Activated CD4-positive, alpha-beta memory T cell treated with anti-CD3 and anti-CD28 coated beads for 36 hours (primary cell): ENCODE results near the gene S100P. TPM values are rescaled to one million over a fixed set of nuclear protein-coding genes. Genes with fewer than 3 reads are reported as not detected.

Experiments used
- CTCF ChIA-PET: fragments of 350-600 bp; sonication (Branson Sonifier 250); formaldehyde crosslinking; loops from one replicate; lab custom pipeline; 2021; ENCODE audit warnings: antibody characterized with exemption, inconsistent platforms; lab: Charles Lee
- POLR2A ChIA-PET: fragments of 350-600 bp; sonication (Branson Sonifier 250); formaldehyde crosslinking; loops from one replicate; lab custom pipeline; 2021; ENCODE audit warnings: antibody characterized with exemption; lab: Charles Lee
- DNase-seq: peaks from one replicate; pipeline ENCODE4 v3.0.0-alpha.2; 2020
- H3K27ac Mint-ChIP-seq: one replicate; pipeline ENCODE4 v1.8.0; 2021; ENCODE audit warnings: mixed read lengths
- H3K27me3 Mint-ChIP-seq: one replicate; pipeline ENCODE4 v1.8.0; 2021; ENCODE audit warnings: mixed read lengths
- H3K36me3 Mint-ChIP-seq: one replicate; pipeline ENCODE4 v1.8.0; 2021; ENCODE audit warnings: mixed read lengths
- H3K4me1 Mint-ChIP-seq: one replicate; pipeline ENCODE4 v1.8.0; 2021; ENCODE audit warnings: low read depth, mixed read lengths
- H3K4me3 Mint-ChIP-seq: one replicate; pipeline ENCODE4 v1.8.0; 2021; ENCODE audit warnings: mild to moderate bottlenecking, mixed read lengths
- H3K9me3 Mint-ChIP-seq: one replicate; pipeline ENCODE4 v1.8.0; 2021; ENCODE audit warnings: mixed read lengths
- intact Hi-C: fragments of 100-400 bp; cut with micrococcal nuclease; formaldehyde crosslinking; loops from one replicate; pipeline ENCODE4 v1.15.1; 2023
- total RNA-seq, 2 experiments: library from RNA; stranded (reverse); gene quantifications; one replicate each; pipeline ENCODE4 v1.2.3, GENCODE V29; 2021

Gene S100P
- total RNA-seq, 2 experiments from 2014 or later: 19.3 to 20.3 TPM

- H3K9me3 Mint-ChIP-seq: no peaks in the 10 kb centered on the region
- peaks cover 2% of the 10 kb centered on the region for H3K36me3 Mint-ChIP-seq
- intact Hi-C loops: loop anchor here (1.0 kb wide), 3 partner anchors 15 to 49 kb away; partner anchors contain the start of genes MRFAP1 and MRFAP1L1
- CTCF ChIA-PET: interaction anchor here (0.9 to 5.4 kb wide), 8 partner anchors 12 to 198 kb away, joined by 3 to 56 read pairs (median 10); partner anchors contain the start of gene MRFAP1L1
- DNase-seq: peak; percentile 92
- H3K4me1 Mint-ChIP-seq: peaks cover 77% of the 10 kb centered on the region
- H3K4me3 Mint-ChIP-seq: peak overlapping the region; percentile 74
- POLR2A ChIA-PET: interaction anchor here (1.0 to 3.2 kb wide), 5 partner anchors 14 to 211 kb away, joined by 3 to 39 read pairs (median 5); partner anchors contain the start of genes BLOC1S4 and MRFAP1L1
- peak overlapping the region; percentile 89 for H3K27ac Mint-ChIP-seq
- no peaks in the 10 kb centered on the region for H3K27me3 Mint-ChIP-seq
Observed at GRCh38 chr4:6688879-6689505, 4.7 kb upstream of the S100P start.

GRCh38 chr4:6689506-6689960, 4.1 kb upstream of the S100P start:
- POLR2A ChIA-PET: interaction anchor here (1.0 to 3.2 kb wide), 7 partner anchors 9 to 210 kb away, joined by 3 to 39 read pairs (median 5); partner anchors contain the start of genes BLOC1S4 and MRFAP1L1

GRCh38 chr4:6692379-6692778, 1.3 kb upstream of the S100P start:
- H3K27me3 Mint-ChIP-seq: no peaks in the 10 kb centered on the region
- ChIA-PET CTCF (interaction anchor here (0.9 to 1.3 kb wide), 2 partner anchors 9 to 17 kb away, joined by 3 to 5 read pairs; no protein-coding TSS in a partner anchor), POLR2A (interaction anchor here (1.8 kb wide), 1 partner anchor 15 kb away, joined by 6 read pairs; no protein-coding TSS in a partner anchor)
- H3K4me3 Mint-ChIP-seq: no peak overlapping the region
- no peaks in the 10 kb centered on the region for H3K9me3 Mint-ChIP-seq
- intact Hi-C loops: loop anchor here (10.0 kb wide), 1 partner anchor 1272 kb away; no protein-coding TSS in a partner anchor
- no peaks in the 10 kb centered on the region for H3K36me3 Mint-ChIP-seq
- no peak for DNase-seq
- peak overlapping the region; percentile 98 for H3K27ac Mint-ChIP-seq
- peaks cover 92% of the 10 kb centered on the region for H3K4me1 Mint-ChIP-seq

More at GRCh38 chr4:6689506-6689960, 4.1 kb upstream of the S100P start:
- Mint-ChIP-seq H3K36me3 (peaks cover 2% of the 10 kb centered on the region), H3K4me1 (peaks cover 82% of the 10 kb centered on the region), H3K4me3 (peak overlapping the region; percentile 74), H3K9me3 (no peaks in the 10 kb centered on the region), H3K27ac (peak overlapping the region; percentile 89), H3K27me3 (no peaks in the 10 kb centered on the region)
- no peak for DNase-seq
- intact Hi-C loops: loop anchor here (1.0 kb wide), 3 partner anchors 15 to 49 kb away; partner anchors contain the start of genes MRFAP1 and MRFAP1L1
- CTCF ChIA-PET: interaction anchor here (0.9 to 5.4 kb wide), 7 partner anchors 12 to 197 kb away, joined by 3 to 56 read pairs (median 13); partner anchors contain the start of gene MRFAP1L1

GRCh38 chr4:6692806-6693205, 872 bp upstream of the S100P start:
- CTCF ChIA-PET: interaction anchor here (0.9 to 1.3 kb wide), 2 partner anchors 9 to 18 kb away, joined by 3 to 5 read pairs; no protein-coding TSS in a partner anchor
- Mint-ChIP-seq H3K27ac (peak overlapping the region; percentile 98), H3K27me3 (no peaks in the 10 kb centered on the region), H3K4me1 (peaks cover 89% of the 10 kb centered on the region), H3K9me3 (no peaks in the 10 kb centered on the region), H3K4me3 (peak overlapping the region; percentile 7), H3K36me3 (no peaks in the 10 kb centered on the region)
- intact Hi-C loops: loop anchor here (10.0 kb wide), 1 partner anchor 1272 kb away; no protein-coding TSS in a partner anchor
- POLR2A ChIA-PET: interaction anchor here (2.0 kb wide), 1 partner anchor 16 kb away, joined by 8 read pairs; the partner anchor contains the start of gene MRFAP1L1
- no peak for DNase-seq

GRCh38 chr4:6694177-6694901, 661 bp downstream of the S100P start:
- no peaks in the 10 kb centered on the region for H3K9me3 Mint-ChIP-seq
- POLR2A ChIA-PET: interaction anchor here (0.9 to 3.2 kb wide), 4 partner anchors 15 to 373 kb away, joined by 4 to 37 read pairs (median 6); partner anchors contain the start of genes GRPEL1 and MRFAP1L1
- no peaks in the 10 kb centered on the region for H3K36me3 Mint-ChIP-seq
- intact Hi-C loops: loop anchor here (10.0 kb wide), 1 partner anchor 1270 kb away; no protein-coding TSS in a partner anchor
- CTCF ChIA-PET: interaction anchor here (3.2 to 9.7 kb wide), 2 partner anchors 13 to 19 kb away, joined by 22 to 138 read pairs; partner anchors contain the start of gene MRFAP1L1
- peaks cover 86% of the 10 kb centered on the region for H3K4me1 Mint-ChIP-seq
- peak overlapping the region; percentile 53 for H3K4me3 Mint-ChIP-seq
- peak; percentile 47 for DNase-seq
- peak overlapping the region; percentile 98 for H3K27ac Mint-ChIP-seq
- no peaks in the 10 kb centered on the region for H3K27me3 Mint-ChIP-seq

- CTCF ChIA-PET: interaction anchor here (0.8 to 9.7 kb wide), 4 partner anchors 12 to 178 kb away, joined by 3 to 138 read pairs (median 12); partner anchors contain the start of gene MRFAP1L1
Observed at GRCh38 chr4:6695660-6696610, 2.3 kb downstream of the S100P start.

GRCh38 chr4:6696611-6697010, 2.9 kb downstream of the S100P start:
- peak overlapping the region; percentile 98 for H3K27ac Mint-ChIP-seq
- H3K9me3 Mint-ChIP-seq: no peaks in the 10 kb centered on the region
- ChIA-PET POLR2A (interaction anchor here (1.7 to 3.2 kb wide), 4 partner anchors 10 to 23 kb away, joined by 4 to 37 read pairs (median 11); partner anchors contain the start of gene MRFAP1L1), CTCF (interaction anchor here (1.2 to 9.7 kb wide), 3 partner anchors 11 to 177 kb away, joined by 3 to 138 read pairs (median 22); partner anchors contain the start of gene MRFAP1L1)
- peak overlapping the region; percentile 69 for H3K4me3 Mint-ChIP-seq
- H3K27me3 Mint-ChIP-seq: no peaks in the 10 kb centered on the region
- no peak for DNase-seq
- peaks cover 6% of the 10 kb centered on the region for H3K36me3 Mint-ChIP-seq
- intact Hi-C loops: loop anchor here (1.0 to 10.0 kb wide), 3 partner anchors 9 to 1268 kb away; a partner anchor contains a TSS
- H3K4me1 Mint-ChIP-seq: peaks cover 78% of the 10 kb centered on the region

More at GRCh38 chr4:6695660-6696610, 2.3 kb downstream of the S100P start:
- Mint-ChIP-seq H3K36me3 (peaks cover 4% of the 10 kb centered on the region), H3K4me3 (peak overlapping the region; percentile 69), H3K9me3 (no peaks in the 10 kb centered on the region), H3K4me1 (peaks cover 79% of the 10 kb centered on the region), H3K27ac (peak overlapping the region; percentile 98), H3K27me3 (no peaks in the 10 kb centered on the region)
- DNase-seq: peak; percentile 76
- POLR2A ChIA-PET: interaction anchor here (1.7 to 3.2 kb wide), 5 partner anchors 10 to 372 kb away, joined by 4 to 37 read pairs (median 9); partner anchors contain the start of genes GRPEL1 and MRFAP1L1
- intact Hi-C loops: loop anchor here (1.0 to 10.0 kb wide), 3 partner anchors 9 to 1269 kb away; a partner anchor contains a TSS

GRCh38 chr4:6697131-6697530, 3.5 kb downstream of the S100P start:
- Mint-ChIP-seq H3K4me3 (no peak overlapping the region), H3K9me3 (no peaks in the 10 kb centered on the region), H3K27me3 (no peaks in the 10 kb centered on the region), H3K4me1 (peaks cover 77% of the 10 kb centered on the region), H3K27ac (peak overlapping the region; percentile 98), H3K36me3 (peaks cover 7% of the 10 kb centered on the region)
- no peak for DNase-seq
- intact Hi-C loops: loop anchor here (10.0 kb wide), 1 partner anchor 1268 kb away; no protein-coding TSS in a partner anchor
- CTCF ChIA-PET: interaction anchor here (3.2 to 9.7 kb wide), 2 partner anchors 10 to 22 kb away, joined by 22 to 138 read pairs; partner anchors contain the start of gene MRFAP1L1
- POLR2A ChIA-PET: interaction anchor here (1.9 to 3.2 kb wide), 3 partner anchors 9 to 23 kb away, joined by 9 to 37 read pairs (median 13); partner anchors contain the start of gene MRFAP1L1

- CTCF ChIA-PET: interaction anchor here (1.0 to 9.7 kb wide), 3 partner anchors 21 to 174 kb away, joined by 3 to 138 read pairs (median 6); a partner anchor contains a TSS
- H3K27me3 Mint-ChIP-seq: no peaks in the 10 kb centered on the region
- DNase-seq: no peak
- H3K9me3 Mint-ChIP-seq: no peaks in the 10 kb centered on the region
- intact Hi-C loops: loop anchor here (10.0 kb wide), 1 partner anchor 1265 kb away; no protein-coding TSS in a partner anchor
- H3K4me3 Mint-ChIP-seq: no peak overlapping the region
- H3K4me1 Mint-ChIP-seq: peaks cover 72% of the 10 kb centered on the region
- peak overlapping the region; percentile 71 for H3K27ac Mint-ChIP-seq
- H3K36me3 Mint-ChIP-seq: peaks cover 21% of the 10 kb centered on the region
- POLR2A ChIA-PET: interaction anchor here (0.9 to 4.5 kb wide), 2 partner anchors 9 to 25 kb away, joined by 6 to 27 read pairs; a partner anchor contains a TSS
Observed at GRCh38 chr4:6699388-6699787, 5.7 kb downstream of the S100P start.
